MG63 (cell line): ENCODE data around the gene KRT36. TPM values are rescaled to one million over a fixed set of nuclear protein-coding genes. Genes with fewer than 3 reads are reported as not detected.

ENCODE experiments used
- DNase-seq: peaks from one replicate; pipeline ENCODE4 v3.0.0-alpha.2; 2020
- H3K27me3 ChIP-seq: fragments of 250-450 bp; sonication (Bioruptor Pico); 2 replicates; pipeline ENCODE4 v1.5.1; 2020; ENCODE audit warnings: mild to moderate bottlenecking, moderate library complexity
- H3K36me3 ChIP-seq: fragments of 250-450 bp; sonication (Bioruptor Pico); 2 replicates; pipeline ENCODE4 v1.5.1; 2020; ENCODE audit warnings: mild to moderate bottlenecking, moderate library complexity
- H3K4me3 ChIP-seq: fragments of 250-450 bp; sonication (Bioruptor Pico); 2 replicates; pipeline ENCODE4 v1.5.1; 2020; ENCODE audit warnings: mild to moderate bottlenecking, moderate library complexity
- H3K9me3 ChIP-seq: fragments of 250-450 bp; sonication (Bioruptor Pico); 2 replicates; pipeline ENCODE4 v1.5.1; 2020; ENCODE audit warnings: mild to moderate bottlenecking, moderate library complexity
- total RNA-seq: library from RNA; depleted of rRNA; stranded (reverse); fragments of >200 nt; shearing (Covaris generic); gene quantifications from 2 replicates; pipeline ENCODE4 v1.2.3, GENCODE V29; 2014; ENCODE audit warnings: low replicate concordance

Gene KRT36
- total RNA-seq, 1 experiment from 2014 or later = 0.20 TPM

DNA sequence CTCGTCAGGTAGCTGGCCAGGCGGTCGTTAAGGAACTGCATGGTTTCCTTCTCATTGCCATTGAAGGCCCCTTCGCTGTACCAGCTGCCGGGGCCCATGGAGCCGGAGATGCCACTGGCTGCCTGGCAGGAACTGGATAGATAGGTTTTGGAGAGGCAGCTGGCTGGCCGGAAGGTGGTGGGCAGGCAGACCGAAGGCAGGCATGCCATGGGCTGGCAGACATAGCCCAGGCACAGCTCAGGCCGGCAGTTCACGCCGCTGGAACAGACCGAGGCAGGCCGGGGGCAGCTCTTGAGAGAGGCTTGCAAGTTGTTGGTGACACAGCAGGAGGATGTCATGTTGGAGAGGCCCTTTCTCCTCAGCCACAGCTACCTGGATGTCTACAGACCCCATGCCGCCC, 22.7 kb downstream of the KRT36 start, which contains the start of gene KRT32:
TSS of gene KRT32 (minus strand) at position 399 of the 400 bp plus-strand sequence. CDS start at position 338, 61 bp downstream.
- Histone ChIP-seq H3K27me3 (no peaks in the 10 kb centered on the region), H3K4me3 (no peak within 1 kb of the TSS), H3K36me3 (no peaks in the 10 kb centered on the region; the same call in 1 of the 2 replicates), H3K9me3 (peaks cover 23% of the 10 kb centered on the region)
- no peak for DNase-seq

DNA sequence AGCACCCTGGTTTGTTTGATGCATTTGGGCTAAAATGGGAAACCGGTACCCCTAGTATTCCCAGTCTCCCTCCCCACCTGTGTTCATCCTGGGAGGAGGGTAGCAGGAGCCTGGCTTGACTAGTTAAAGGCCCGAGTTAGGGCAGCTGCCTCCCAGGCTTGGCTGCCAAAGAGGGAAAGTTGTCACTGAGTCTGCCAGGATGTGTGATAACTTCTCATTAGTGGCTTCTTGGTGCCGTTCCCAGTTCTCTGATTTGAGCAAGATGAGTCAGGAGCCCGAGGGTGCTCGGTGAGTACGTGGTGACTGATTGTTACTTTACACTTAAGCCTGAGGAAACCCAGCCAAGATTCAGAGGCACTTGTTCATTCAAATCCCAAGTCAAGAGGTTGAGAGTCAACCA, 25.0 kb downstream of the KRT36 start:
- Histone ChIP-seq H3K36me3 (no peaks in the 10 kb centered on the region; the same call in 1 of the 2 replicates), H3K4me3 (no peak overlapping the region), H3K9me3 (peaks cover 11% of the 10 kb centered on the region), H3K27me3 (no peaks in the 10 kb centered on the region)
- DNase-seq = peak; percentile 97

DNA sequence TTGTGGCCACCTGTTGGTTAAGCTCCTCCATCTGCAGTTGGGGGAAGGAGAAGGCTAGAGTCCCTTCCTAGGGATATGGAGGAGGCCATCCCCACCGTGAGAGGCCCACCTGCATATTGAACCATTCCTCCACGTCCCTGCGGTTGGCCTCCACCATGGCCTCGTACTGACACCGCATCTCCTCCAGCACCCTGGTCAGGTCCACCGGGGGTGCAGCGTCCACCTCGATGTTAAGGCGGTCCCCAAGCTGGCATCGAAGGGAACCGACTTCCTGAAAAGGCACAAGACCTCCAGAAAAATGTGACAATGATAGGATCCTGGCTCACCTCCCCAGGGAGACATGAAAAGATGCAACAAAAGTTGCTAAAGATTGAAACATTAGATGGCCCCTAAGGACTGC, 25.5 kb downstream of the KRT36 start:
- H3K9me3 ChIP-seq = peaks cover 6% of the 10 kb centered on the region
- no peak for DNase-seq
- no peak overlapping the region for H3K4me3 ChIP-seq
- no peaks in the 10 kb centered on the region for H3K27me3 ChIP-seq
- H3K36me3 ChIP-seq = no peaks in the 10 kb centered on the region; the same call in 1 of the 2 replicates

DNA sequence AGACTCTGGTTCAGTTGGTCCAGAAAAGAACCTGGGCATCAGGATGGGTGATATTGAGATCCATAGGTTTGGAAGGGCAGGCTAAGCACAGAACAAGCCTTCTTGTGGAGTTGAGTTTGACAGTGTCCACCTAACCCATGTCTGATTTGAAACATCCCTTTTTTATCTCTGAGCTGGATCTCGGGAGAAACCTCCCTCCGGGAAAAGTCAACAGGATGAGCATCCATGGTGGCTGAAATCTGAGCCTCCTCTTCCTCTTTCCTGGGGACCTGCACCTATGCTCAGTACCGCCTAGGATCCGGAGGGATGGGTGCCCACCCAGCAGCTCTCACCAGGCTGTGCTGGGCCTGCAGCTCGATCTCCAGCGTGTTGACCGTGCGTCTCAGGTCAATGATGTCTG, 26.0 kb downstream of the KRT36 start:
- no peak for DNase-seq

DNA sequence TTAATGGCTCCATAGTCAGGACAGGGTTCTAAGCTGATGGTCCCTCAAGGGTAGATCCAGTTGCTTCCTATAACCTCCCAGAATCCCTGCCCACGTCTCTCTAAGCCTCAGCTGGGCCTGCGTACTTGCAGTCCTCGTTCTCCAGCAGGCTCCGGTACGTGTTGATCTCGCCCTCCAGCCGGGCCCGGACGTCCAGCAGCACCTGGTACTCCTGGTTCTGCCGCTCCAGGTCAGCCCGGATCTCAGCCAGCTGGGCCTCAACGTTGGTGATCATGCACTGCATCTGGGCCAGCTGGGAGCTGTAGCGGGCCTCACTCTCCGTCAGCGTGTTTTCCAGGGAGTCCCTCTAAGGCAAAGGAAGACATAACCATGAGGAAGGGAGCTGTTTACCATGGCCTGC, 27.0 kb downstream of the KRT36 start:
- peaks cover under 1% of the 10 kb centered on the region; the same call in 1 of the 2 replicates for H3K9me3 ChIP-seq
- no peak overlapping the region for H3K4me3 ChIP-seq
- H3K27me3 ChIP-seq = no peaks in the 10 kb centered on the region
- no peaks in the 10 kb centered on the region; the same call in 1 of the 2 replicates for H3K36me3 ChIP-seq
- DNase-seq = no peak

More for the DNA sequence above, 26.0 kb downstream of the KRT36 start:
- Histone ChIP-seq H3K36me3 (no peaks in the 10 kb centered on the region; the same call in 1 of the 2 replicates), H3K27me3 (no peaks in the 10 kb centered on the region), H3K4me3 (no peak overlapping the region), H3K9me3 (peaks cover 6% of the 10 kb centered on the region)

DNA sequence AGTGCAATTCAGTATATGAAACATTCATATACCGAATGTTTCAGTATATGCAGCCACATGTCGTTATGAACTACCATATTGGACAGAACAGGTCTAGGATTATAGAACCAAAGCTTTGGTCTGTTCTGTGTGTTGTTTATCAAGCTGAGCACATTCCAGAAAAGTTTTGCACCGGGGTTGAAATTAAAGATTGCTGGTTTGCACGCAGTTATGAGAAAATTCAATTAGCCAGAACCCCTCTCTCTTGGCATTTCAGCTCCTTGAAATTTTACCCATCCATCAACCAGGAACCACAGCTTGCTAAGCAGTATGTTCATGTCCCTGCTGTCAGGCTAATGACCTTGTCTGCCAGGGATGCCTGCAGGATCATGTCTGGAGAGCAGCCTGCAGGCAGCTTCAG, 32.0 kb downstream of the KRT36 start:
- DNase-seq = no peak

DNA sequence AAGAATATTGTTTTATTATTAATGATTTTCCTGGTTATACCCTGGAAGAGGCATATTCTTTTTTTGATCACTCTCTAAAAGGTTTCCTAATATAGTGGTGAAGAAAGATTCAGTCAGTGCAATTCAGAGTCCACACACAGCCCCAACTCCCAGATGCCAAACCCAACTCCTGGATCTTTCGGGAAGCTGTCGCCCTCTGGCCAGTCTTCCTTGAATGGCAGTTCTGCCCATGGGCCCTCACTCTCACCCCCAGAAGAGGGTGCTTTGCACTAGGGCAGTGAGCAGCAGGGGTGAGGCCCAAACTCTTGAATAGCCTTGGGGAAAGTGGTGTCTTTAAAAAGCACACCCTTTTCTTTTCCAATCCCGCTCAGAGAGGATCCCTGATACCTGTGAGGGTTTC, 33.5 kb downstream of the KRT36 start:
- Histone ChIP-seq H3K4me3 (no peak overlapping the region), H3K9me3 (peaks cover 5% of the 10 kb centered on the region; the same call in 1 of the 2 replicates), H3K27me3 (no peaks in the 10 kb centered on the region), H3K36me3 (no peaks in the 10 kb centered on the region)
- DNase-seq = peak; percentile 64

More for the DNA sequence above, 32.0 kb downstream of the KRT36 start:
- no peaks in the 10 kb centered on the region; the same call in 1 of the 2 replicates for H3K36me3 ChIP-seq
- H3K4me3 ChIP-seq = no peak overlapping the region
- no peaks in the 10 kb centered on the region for H3K9me3 ChIP-seq
- no peaks in the 10 kb centered on the region for H3K27me3 ChIP-seq

DNA sequence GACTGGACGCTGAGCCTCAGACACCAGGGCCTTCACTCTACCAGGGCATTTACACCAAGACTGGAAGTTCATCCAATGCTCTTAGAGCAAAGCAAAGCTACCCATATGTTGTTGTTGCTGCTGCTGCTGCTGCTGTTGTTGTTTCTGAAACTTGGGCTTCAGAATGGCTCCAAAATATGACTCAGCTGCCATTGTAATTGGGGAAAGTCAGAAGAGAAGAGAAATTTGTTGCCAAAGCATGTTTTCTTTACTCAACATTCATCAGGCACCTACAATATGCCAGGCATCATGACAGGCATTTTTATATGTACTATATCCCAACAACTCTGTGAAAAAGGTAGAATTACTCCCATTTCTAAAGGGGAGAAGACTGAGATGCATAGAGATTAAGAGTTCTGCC, 34.5 kb downstream of the KRT36 start:
- DNase-seq = peak; percentile 71
- no peaks in the 10 kb centered on the region for H3K27me3 ChIP-seq
- H3K9me3 ChIP-seq = peaks cover 5% of the 10 kb centered on the region; the same call in 1 of the 2 replicates
- no peaks in the 10 kb centered on the region for H3K36me3 ChIP-seq
- no peak overlapping the region for H3K4me3 ChIP-seq

DNA sequence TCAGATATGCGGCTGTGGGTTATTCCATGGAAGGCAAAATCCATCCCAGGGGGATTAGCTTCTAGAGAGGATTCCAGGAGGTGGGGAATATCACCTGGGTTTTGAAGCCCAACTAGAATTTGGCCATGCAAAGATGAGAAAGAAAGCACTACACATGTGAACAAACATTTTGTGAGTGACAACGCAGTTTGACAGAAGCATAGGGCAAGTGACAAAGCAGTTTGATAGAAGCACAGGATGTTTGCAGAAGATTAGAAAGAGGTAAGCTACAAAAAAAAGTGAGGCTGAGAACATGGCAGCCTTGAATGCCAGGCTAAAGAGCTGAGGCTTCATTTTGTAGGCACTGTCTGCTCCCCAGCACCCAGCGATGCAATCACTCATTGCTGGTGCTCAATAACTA, 36.6 kb downstream of the KRT36 start:
- Histone ChIP-seq H3K9me3 (peaks cover 5% of the 10 kb centered on the region; the same call in 1 of the 2 replicates), H3K27me3 (no peaks in the 10 kb centered on the region), H3K4me3 (no peak overlapping the region), H3K36me3 (no peaks in the 10 kb centered on the region)
- no peak for DNase-seq

DNA sequence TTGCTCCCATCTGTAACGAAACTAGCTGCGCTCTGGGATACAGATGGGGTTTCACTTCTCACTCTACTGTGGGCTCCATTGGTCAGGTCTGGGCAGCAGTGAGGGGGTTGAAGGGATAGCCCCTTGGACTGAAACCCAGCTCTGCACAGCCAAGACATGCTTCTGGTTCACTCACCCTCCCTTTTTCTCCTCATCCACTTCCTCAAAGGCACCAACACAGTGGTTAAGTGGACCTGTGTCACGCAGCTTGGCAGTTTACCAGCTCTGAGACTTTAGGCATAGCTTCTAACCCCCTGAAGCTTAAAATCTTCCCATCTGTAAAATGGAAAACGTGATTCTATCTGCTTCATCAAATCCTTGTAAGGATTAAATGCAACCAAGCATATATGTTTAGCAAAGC, 37.4 kb downstream of the KRT36 start:
- Histone ChIP-seq H3K4me3 (no peak overlapping the region), H3K9me3 (peaks cover 5% of the 10 kb centered on the region; the same call in 1 of the 2 replicates)
- no peak for DNase-seq

DNA sequence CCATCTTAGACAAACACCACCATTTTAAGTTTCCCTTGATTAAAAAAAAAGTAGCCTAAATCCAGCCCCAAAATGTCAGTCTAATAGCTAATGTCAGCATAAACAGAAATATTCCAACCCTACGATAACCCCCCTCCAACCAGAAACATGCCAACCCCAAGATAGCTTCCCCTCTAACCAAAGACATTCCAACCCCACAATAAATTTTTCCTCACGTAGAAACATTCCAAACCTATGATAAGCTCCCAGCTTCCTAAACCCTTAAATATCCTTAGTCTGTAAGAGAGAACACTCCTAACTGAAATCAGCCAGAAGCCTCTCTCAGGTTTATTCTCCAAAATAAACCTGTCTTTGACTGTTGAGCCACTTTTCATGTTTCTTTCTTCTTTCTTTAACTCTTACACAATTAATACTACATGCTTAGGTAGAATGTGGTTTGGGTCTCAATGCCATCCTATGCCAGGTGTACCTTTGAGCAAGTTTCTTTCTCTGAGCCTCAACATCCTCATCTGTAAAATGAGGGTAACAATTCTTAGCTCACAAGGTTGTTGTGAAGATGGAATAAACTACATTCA, 38.5 kb downstream of the KRT36 start:
- DNase-seq = no peak
- Histone ChIP-seq H3K36me3 (no peaks in the 10 kb centered on the region), H3K4me3 (no peak overlapping the region), H3K27me3 (no peaks in the 10 kb centered on the region), H3K9me3 (peaks cover 5% of the 10 kb centered on the region; the same call in 1 of the 2 replicates)

More for the DNA sequence above, 37.4 kb downstream of the KRT36 start:
- Histone ChIP-seq H3K36me3 (no peaks in the 10 kb centered on the region), H3K27me3 (no peaks in the 10 kb centered on the region)

DNA sequence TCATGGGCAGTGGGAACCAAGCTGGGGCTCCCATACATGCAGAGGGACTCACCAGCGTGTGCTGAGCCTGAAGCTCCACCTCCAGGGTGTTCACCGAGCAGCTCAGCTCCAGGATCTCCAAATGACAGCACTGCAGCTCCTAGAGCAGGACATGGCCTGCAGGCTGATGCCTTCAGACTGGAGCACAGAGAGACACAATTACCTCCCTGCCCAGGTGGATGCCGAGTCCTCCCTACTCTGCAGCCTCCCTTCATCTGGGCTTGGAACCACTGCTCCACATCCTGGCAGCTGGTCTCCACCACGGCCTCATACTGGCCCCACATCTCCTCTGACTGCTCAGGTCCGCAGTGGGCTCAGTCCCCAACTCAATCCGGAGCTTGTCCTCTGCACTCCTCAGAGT, 40.7 kb downstream of the KRT36 start:
- H3K27me3 ChIP-seq = no peaks in the 10 kb centered on the region
- no peak overlapping the region for H3K4me3 ChIP-seq
- no peaks in the 10 kb centered on the region for H3K36me3 ChIP-seq
- no peak for DNase-seq
- peaks cover 5% of the 10 kb centered on the region; the same call in 1 of the 2 replicates for H3K9me3 ChIP-seq

DNA sequence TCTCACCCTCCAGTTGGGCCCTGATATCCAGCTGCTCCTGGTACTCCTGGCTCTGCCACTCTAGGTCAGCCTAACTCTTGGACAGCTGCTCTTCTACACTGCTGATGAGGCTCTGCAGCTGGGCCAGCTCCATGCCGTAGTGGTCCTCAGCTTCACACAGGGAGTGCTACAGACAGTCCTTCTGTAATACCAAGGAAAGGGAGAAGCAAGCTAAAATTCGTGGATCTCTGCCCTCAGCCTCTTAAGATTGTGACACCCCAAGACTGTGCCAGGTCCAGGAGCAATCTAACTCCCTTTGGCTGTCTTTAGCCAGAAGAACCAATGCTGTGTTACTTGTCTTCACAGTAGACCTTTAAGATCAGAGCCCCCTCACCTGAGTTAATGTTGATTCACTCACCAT, 41.2 kb downstream of the KRT36 start:
- Histone ChIP-seq H3K27me3 (no peaks in the 10 kb centered on the region), H3K36me3 (no peaks in the 10 kb centered on the region), H3K4me3 (no peak overlapping the region), H3K9me3 (peaks cover 5% of the 10 kb centered on the region; the same call in 1 of the 2 replicates)
- DNase-seq = no peak

DNA sequence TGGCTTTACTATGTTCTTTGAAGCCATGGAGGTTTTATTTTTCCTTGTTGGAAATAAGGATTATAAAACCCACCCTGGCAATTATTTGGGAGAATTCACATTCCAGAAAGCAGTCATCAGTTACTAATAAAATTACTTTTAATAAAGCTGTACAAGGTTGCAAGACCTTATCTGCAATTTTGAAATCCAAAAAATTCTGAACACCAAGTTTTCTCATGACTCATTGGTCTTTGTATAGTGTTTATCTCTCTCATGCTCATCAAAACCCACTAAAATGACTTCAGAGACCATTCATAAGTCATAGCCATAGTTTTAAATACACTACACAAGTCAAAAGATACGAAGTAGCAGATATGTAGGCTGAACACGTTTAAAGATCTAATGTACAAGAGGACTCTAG, 42.9 kb downstream of the KRT36 start:
- Histone ChIP-seq H3K4me3 (no peak overlapping the region), H3K36me3 (no peaks in the 10 kb centered on the region), H3K9me3 (peaks cover 4% of the 10 kb centered on the region; the same call in 1 of the 2 replicates), H3K27me3 (no peaks in the 10 kb centered on the region)
- no peak for DNase-seq

DNA sequence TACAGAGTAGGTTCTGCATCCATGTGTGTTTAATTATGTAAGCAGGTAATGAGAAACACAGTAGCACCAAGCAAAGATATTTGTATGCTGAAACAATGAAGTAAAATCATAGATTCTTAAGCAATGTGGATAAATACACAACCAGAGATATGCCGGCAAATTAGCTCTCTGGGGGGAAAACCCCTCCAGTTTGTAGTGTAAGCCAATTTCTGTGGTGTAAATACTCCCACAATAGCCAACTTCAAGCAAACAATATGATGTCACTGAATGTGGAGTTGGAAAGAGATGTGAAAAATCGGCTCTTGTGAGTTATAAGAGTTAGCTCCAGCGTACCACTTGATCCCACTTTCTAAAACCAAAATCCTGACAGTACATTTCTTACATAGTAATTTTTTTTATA, 45.1 kb downstream of the KRT36 start:
- Histone ChIP-seq H3K9me3 (peaks cover 2% of the 10 kb centered on the region; the same call in 1 of the 2 replicates), H3K4me3 (no peak overlapping the region), H3K36me3 (no peaks in the 10 kb centered on the region), H3K27me3 (no peaks in the 10 kb centered on the region)
- no peak for DNase-seq

DNA sequence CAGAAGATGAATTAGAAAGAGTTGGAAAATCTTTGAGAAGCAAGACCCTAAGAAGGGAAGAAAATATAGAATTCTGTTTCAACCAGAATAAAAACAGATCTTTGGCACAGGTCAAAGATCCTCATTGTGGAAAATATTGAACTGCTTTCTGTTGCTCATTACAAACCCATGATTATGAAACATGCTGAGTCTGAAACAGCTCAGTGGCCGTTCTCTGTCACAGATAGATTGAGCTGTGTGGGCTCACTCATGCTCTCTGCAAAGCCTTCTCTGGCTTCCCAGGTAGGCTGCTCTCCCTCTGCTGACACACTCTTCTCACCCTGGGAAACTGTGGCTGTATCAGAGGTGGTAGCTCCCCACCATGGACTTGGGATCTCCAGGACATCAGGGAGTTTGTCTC, 45.5 kb downstream of the KRT36 start:
- DNase-seq = no peak
- H3K27me3 ChIP-seq = no peaks in the 10 kb centered on the region
- no peak overlapping the region for H3K4me3 ChIP-seq
- no peaks in the 10 kb centered on the region for H3K36me3 ChIP-seq
- H3K9me3 ChIP-seq = peaks cover 2% of the 10 kb centered on the region; the same call in 1 of the 2 replicates

DNA sequence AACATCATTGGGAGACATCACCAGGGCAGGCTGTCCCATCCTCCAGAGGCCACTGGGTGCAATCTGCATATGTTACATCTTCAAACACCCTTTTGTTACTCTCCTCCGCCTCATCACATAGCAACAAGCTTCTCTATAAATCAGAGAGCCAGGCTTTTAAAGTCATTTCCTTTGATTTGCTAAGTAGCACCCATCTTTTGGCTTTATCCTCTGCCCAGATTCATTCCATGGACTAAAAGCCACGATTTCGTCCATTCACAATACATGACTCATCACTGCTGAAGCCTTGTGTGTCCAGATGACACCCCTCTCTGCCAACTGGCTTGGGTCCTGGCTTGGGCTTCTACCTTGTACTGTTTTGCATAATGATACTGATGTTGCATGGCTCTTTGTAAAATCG, 47.0 kb downstream of the KRT36 start:
- no peaks in the 10 kb centered on the region for H3K36me3 ChIP-seq
- DNase-seq = peak; percentile 70
- H3K27me3 ChIP-seq = no peaks in the 10 kb centered on the region
- peaks cover 2% of the 10 kb centered on the region; the same call in 1 of the 2 replicates for H3K9me3 ChIP-seq
- H3K4me3 ChIP-seq = no peak overlapping the region

DNA sequence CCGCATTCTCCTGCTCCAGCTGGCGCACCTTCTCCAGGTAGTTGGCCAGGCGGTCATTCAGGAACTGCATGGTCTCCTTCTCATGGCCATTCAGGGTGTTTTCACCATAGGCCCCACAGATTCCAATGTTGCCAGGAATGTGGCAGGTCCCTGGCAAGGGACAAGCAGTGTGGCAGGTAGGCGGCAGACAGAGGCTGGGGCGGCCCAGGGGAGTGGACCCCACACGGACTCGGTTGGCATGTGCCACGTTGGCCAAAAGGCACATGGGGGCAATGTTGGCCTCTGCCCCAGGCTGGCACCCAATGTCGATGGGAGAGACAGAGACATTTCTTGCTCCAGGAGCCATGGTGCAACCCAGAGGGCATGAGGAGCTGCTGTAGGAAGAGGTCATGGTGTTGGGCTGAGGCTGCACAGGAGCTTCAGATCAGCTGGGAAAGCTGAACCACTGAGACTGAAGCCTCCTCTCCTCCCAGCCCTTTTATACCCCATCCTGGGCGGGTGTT, 49.1 kb downstream of the KRT36 start, which contains the start of gene KRT38:
TSS of gene KRT38 (minus strand) at position 453 of the 503 bp plus-strand sequence. CDS start at position 391, 62 bp downstream.
- Histone ChIP-seq H3K9me3 (peaks cover 2% of the 10 kb centered on the region; the same call in 1 of the 2 replicates), H3K36me3 (no peaks in the 10 kb centered on the region), H3K27me3 (no peaks in the 10 kb centered on the region), H3K4me3 (no peak within 1 kb of the TSS)
- DNase-seq = no peak
